IMR-90 (cell line): ENCODE measurements around the gene HNRNPAB. TPM values are rescaled to one million over a fixed set of nuclear protein-coding genes. Genes with fewer than 3 reads are reported as not detected.

Experiments
- ATAC-seq: fragments of 200-7000 bp; cut with Tn5 transposase; 2 replicates; pipeline ENCODE4 v1.9.1; 2020; ENCODE audit warnings: low read depth, mild to moderate bottlenecking, moderate library complexity
- BruUV-seq: library from RNA; stranded (reverse); fragments of 400-500 nt; replicated peaks from 2 replicates; lab custom pipeline; 2021; lab: Mats Ljungman, UMichigan
- CTCF ChIA-PET: fragments of 300-600 bp; formaldehyde crosslinking; extraction: SDS; loops from one replicate; lab custom pipeline; 2021; ENCODE audit warnings: antibody characterized with exemption; lab: Yijun Ruan, JAX
- POLR2A ChIA-PET: fragments of 300-600 bp; sonication (Branson Sonifier 250); formaldehyde crosslinking; loops from one replicate; lab custom pipeline; 2022; ENCODE audit warnings: antibody characterized with exemption; ENCODE audit not compliant: unreplicated experiment; lab: Charles Lee
- DNase-seq: peaks from one replicate; pipeline ENCODE4 v3.0.0; 2013
- H2AFZ ChIP-seq: replicated peaks from 2 replicates; pipeline ENCODE3; 2013; ENCODE audit warnings: low read length, mild to moderate bottlenecking; ENCODE audit not compliant: poor library complexity
- H2AK5ac ChIP-seq: 2 replicates; pipeline ENCODE4 v1.6.1; 2013; ENCODE audit warnings: low read depth, low read length, inconsistent platforms
- H2AK9ac ChIP-seq: replicated peaks from 2 replicates; pipeline ENCODE3; 2013; ENCODE audit warnings: mild to moderate bottlenecking, low read depth, low read length, moderate library complexity; ENCODE audit not compliant: poor library complexity
- H2BK120ac ChIP-seq: 2 replicates; pipeline ENCODE4 v1.6.1; 2013; ENCODE audit warnings: low read depth, low read length, inconsistent platforms
- H2BK15ac ChIP-seq: 3 replicates; pipeline ENCODE4 v1.6.1; 2013; ENCODE audit warnings: low read depth, low read length, inconsistent platforms
- H2BK20ac ChIP-seq: 2 replicates; pipeline ENCODE4 v1.6.1; 2013; ENCODE audit warnings: low read depth, mild to moderate bottlenecking, inconsistent platforms, low read length, moderate library complexity
- H2BK5ac ChIP-seq: 2 replicates; pipeline ENCODE4 v1.6.1; 2013; ENCODE audit warnings: mild to moderate bottlenecking, low read depth, low read length, inconsistent platforms; ENCODE audit not compliant: poor library complexity, severe bottlenecking
- H3K14ac ChIP-seq: replicated peaks from 2 replicates; pipeline ENCODE4 v1.6.1; 2013; ENCODE audit warnings: low read depth, low read length, inconsistent platforms
- H3K18ac ChIP-seq: 2 replicates; pipeline ENCODE4 v1.6.1; 2013; ENCODE audit warnings: low read depth, low read length, control low read depth
- H3K23ac ChIP-seq: 2 replicates; pipeline ENCODE4 v1.6.1; 2013; ENCODE audit warnings: low read depth, low read length, inconsistent platforms
- H3K27ac ChIP-seq: 2 replicates; pipeline ENCODE4 v1.5.1; 2013; ENCODE audit warnings: mild to moderate bottlenecking, control low read depth, low read length; ENCODE audit not compliant: insufficient read depth
- H3K27me3 ChIP-seq: 2 replicates; pipeline ENCODE4 v1.6.1; 2013; ENCODE audit warnings: low read length; ENCODE audit not compliant: control insufficient read depth, insufficient read depth
- H3K36me3 ChIP-seq: 2 replicates; pipeline ENCODE4 v1.6.1; 2013; ENCODE audit warnings: low read length, mixed read lengths; ENCODE audit not compliant: control insufficient read depth, insufficient read depth
- H3K4ac ChIP-seq: 2 replicates; pipeline ENCODE4 v1.6.1; 2013; ENCODE audit warnings: low read depth, low read length, inconsistent platforms
- H3K4me1 ChIP-seq: 2 replicates; pipeline ENCODE4 v1.6.1; 2013; ENCODE audit warnings: low read length, mixed read lengths; ENCODE audit not compliant: control insufficient read depth, insufficient read depth
- H3K4me2 ChIP-seq: 2 replicates; pipeline ENCODE4 v1.6.1; 2013; ENCODE audit warnings: low read depth, mild to moderate bottlenecking, control low read depth, low read length, moderate library complexity
- H3K4me3 ChIP-seq: 2 replicates; pipeline ENCODE4 v1.5.1; 2013; ENCODE audit warnings: low read depth, mild to moderate bottlenecking, control low read depth, low read length, moderate library complexity; ENCODE audit not compliant: insufficient read depth
- H3K56ac ChIP-seq: 2 replicates; pipeline ENCODE4 v1.6.1; 2013; ENCODE audit warnings: low read length, inconsistent platforms; ENCODE audit not compliant: insufficient read depth; ENCODE audit errors: extremely low read depth
- H3K79me1 ChIP-seq, 2 experiments: 2 replicates each; pipeline ENCODE4 v1.6.1; 2013; ENCODE audit warnings: low read length in 2 of 2, inconsistent platforms in 1 of 2, low read depth in 1 of 2
- H3K9ac ChIP-seq: 2 replicates; pipeline ENCODE4 v1.6.1; 2013; ENCODE audit warnings: low read depth, low read length, control low read depth
- H3K9me1 ChIP-seq: 2 replicates; pipeline ENCODE4 v1.6.1; 2013; ENCODE audit warnings: low read length, inconsistent platforms; ENCODE audit not compliant: insufficient read depth
- H3K9me3 ChIP-seq: 2 replicates; pipeline ENCODE4 v1.6.1; 2013; ENCODE audit warnings: low read length; ENCODE audit not compliant: control insufficient read depth, insufficient read depth
- H4K20me1 ChIP-seq: 2 replicates; pipeline ENCODE4 v1.6.1; 2013; ENCODE audit warnings: low read length, inconsistent platforms; ENCODE audit not compliant: insufficient read depth
- H4K5ac ChIP-seq: 2 replicates; pipeline ENCODE4 v1.6.1; 2013; ENCODE audit warnings: mild to moderate bottlenecking, low read depth, low read length, control low read depth
- H4K8ac ChIP-seq, 2 experiments: 2 replicates each; pipeline ENCODE4 v1.6.1; 2013; ENCODE audit warnings: low read depth in 2 of 2, low read length in 2 of 2, control low read depth in 1 of 2, inconsistent platforms in 1 of 2
- H4K91ac ChIP-seq: 2 replicates; pipeline ENCODE4 v1.6.1; 2013; ENCODE audit warnings: low read depth, low read length, inconsistent platforms; ENCODE audit not compliant: insufficient read depth
- RAD21 ChIP-seq: IDR thresholded peaks from 2 replicates; pipeline ENCODE4 v1.6.1; 2012; ENCODE audit warnings: low read length, improper control_type of control experiment
- RCOR1 ChIP-seq: IDR thresholded peaks from 2 replicates; pipeline ENCODE4 v1.6.1; 2012; ENCODE audit warnings: mild to moderate bottlenecking, low read length, improper control_type of control experiment; ENCODE audit not compliant: insufficient replicate concordance
- WGBS, 2 experiments: methylation state at CpG; one replicate each; pipeline versions ENCODE4 v1.1.5 to v1.1.7; 2013; ENCODE audit warnings: missing lambda C conversion rate in 2 of 2; ENCODE audit not compliant: insufficient read length in 1 of 2; ENCODE audit errors: extremely low coverage in 2 of 2; 5-methylcytosine and 5-hydroxymethylcytosine counted together
- dilution Hi-C: fragments of 300-500 bp; cut with HindIII; formaldehyde crosslinking; loops from one replicate; pipeline ENCODE4 v1.14.3; 2018; ENCODE audit warnings: low sequenced_read_pairs; ENCODE audit not compliant: unreplicated experiment
- in situ Hi-C: fragments of 300-500 bp; cut with MboI; formaldehyde crosslinking; loops from 3 replicates; pipeline ENCODE4 v1.14.3; 2019; ENCODE audit warnings: low sequenced_read_pairs, inconsistent platforms, mixed read lengths
- intact Hi-C: fragments of 100-400 bp; cut with micrococcal nuclease; formaldehyde crosslinking; loops from 2 replicates; pipeline ENCODE4 v1.10.0; 2022
- polyA plus RNA-seq, 3 experiments: library from polyadenylated mRNA; depleted of rRNA; stranded (reverse); fragments of >200 nt; gene quantifications; 2 replicates each; pipeline ENCODE4 v1.2.3, GENCODE V29; 2012; ENCODE audit warnings: low replicate concordance in 1 of 3
- total RNA-seq: library from RNA; depleted of rRNA; stranded (reverse); fragments of >200 nt; gene quantifications from 2 replicates; pipeline ENCODE4 v1.2.3, GENCODE V29; 2012
- TF ChIP-seq, protein P1 (sequence below): conservative IDR thresholded peaks from 2 replicates; pipeline ENCODE4 v1.5.1; 2012; ENCODE audit warnings: mild to moderate bottlenecking, low read depth, low read length, improper control_type of control experiment

The HNRNPAB gene
- total and polyA plus RNA-seq, 2 of the 4 experiments (the other 2 are of a cell fraction): 32.1 to 128 TPM

- 64% methylated on average over 1 of the region's 2 CpGs; no CpG with 5 or more reads in 1 of the 2 experiments for WGBS, 2 experiments
- H3K27ac ChIP-seq: no peak overlapping the region
- no peak overlapping the region for H3K9ac ChIP-seq
- BruUV-seq: no TSS peak
- TF ChIP-seq RAD21 (no peak), RCOR1 (no peak)
- TF ChIP-seq, protein P1, sequence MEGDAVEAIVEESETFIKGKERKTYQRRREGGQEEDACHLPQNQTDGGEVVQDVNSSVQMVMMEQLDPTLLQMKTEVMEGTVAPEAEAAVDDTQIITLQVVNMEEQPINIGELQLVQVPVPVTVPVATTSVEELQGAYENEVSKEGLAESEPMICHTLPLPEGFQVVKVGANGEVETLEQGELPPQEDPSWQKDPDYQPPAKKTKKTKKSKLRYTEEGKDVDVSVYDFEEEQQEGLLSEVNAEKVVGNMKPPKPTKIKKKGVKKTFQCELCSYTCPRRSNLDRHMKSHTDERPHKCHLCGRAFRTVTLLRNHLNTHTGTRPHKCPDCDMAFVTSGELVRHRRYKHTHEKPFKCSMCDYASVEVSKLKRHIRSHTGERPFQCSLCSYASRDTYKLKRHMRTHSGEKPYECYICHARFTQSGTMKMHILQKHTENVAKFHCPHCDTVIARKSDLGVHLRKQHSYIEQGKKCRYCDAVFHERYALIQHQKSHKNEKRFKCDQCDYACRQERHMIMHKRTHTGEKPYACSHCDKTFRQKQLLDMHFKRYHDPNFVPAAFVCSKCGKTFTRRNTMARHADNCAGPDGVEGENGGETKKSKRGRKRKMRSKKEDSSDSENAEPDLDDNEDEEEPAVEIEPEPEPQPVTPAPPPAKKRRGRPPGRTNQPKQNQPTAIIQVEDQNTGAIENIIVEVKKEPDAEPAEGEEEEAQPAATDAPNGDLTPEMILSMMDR: no peak
- no peak overlapping the region for H3K23ac ChIP-seq
- peaks cover 3% of the 10 kb centered on the region; the same call in 1 of the 2 replicates for H3K27me3 ChIP-seq
- no peak overlapping the region for H3K14ac ChIP-seq
- dilution Hi-C loops: no loop called here
- H4K8ac ChIP-seq: no peak overlapping the region
- DNase-seq (no peak), ATAC-seq (no peak)
- no peak overlapping the region for H3K4me2 ChIP-seq
- H2AK5ac ChIP-seq: no peak overlapping the region
- H2BK15ac ChIP-seq: no peak overlapping the region
- H4K5ac ChIP-seq: no peak overlapping the region
- no peak overlapping the region for H3K4me3 ChIP-seq
- no peaks in the 10 kb centered on the region for H3K9me1 ChIP-seq
- H2AK9ac ChIP-seq: peak overlapping the region; percentile 28
- H2BK5ac ChIP-seq: no peak overlapping the region
- H3K56ac ChIP-seq: no peak overlapping the region
- POLR2A ChIA-PET: no interaction called here
- H3K36me3 ChIP-seq: no peaks in the 10 kb centered on the region
- CTCF ChIA-PET: no interaction called here
- in situ Hi-C loops: no loop called here
- no peaks in the 10 kb centered on the region for H3K79me1 ChIP-seq
- no peak overlapping the region for H4K91ac ChIP-seq
- H3K4ac ChIP-seq: no peak overlapping the region
- no peak overlapping the region for H2BK120ac ChIP-seq
- H3K4me1 ChIP-seq: peaks cover 2% of the 10 kb centered on the region; the same call in 1 of the 2 replicates
- no peaks in the 10 kb centered on the region for H3K9me3 ChIP-seq
- H2BK20ac ChIP-seq: no peak overlapping the region
- H4K20me1 ChIP-seq: no peaks in the 10 kb centered on the region
- no peak overlapping the region for H2AFZ ChIP-seq
- H3K18ac ChIP-seq: no peak overlapping the region
- intact Hi-C loops: no loop called here
Observed at GRCh38 chr5:178245389-178245788, 41.1 kb downstream of the HNRNPAB start.
